Right lobe of liver (tissue), 6 donors: ENCODE data around the gene TC2N. TPM values are rescaled to one million over a fixed set of nuclear protein-coding genes. Genes with fewer than 3 reads are reported as not detected.

ENCODE experiments used
- ATAC-seq, 4 donors: fragments of 200-7000 bp; cut with Tn5 transposase; one replicate each; pipeline ENCODE4 v1.9.1; 2020; ENCODE audit warnings: mild to moderate bottlenecking in 4 of 4, moderate library complexity in 4 of 4
- DNase-seq, 3 donors: peaks; one replicate each; pipeline ENCODE4 v3.0.0-alpha.2; 2020
- H3K27ac ChIP-seq, 3 donors: fragments of 200-600 bp; one replicate each; pipeline ENCODE4 v1.8.0; 2022
- H3K27me3 ChIP-seq, 2 donors: fragments of 200-600 bp; one replicate each; pipeline ENCODE4 v1.8.0; 2022
- H3K36me3 ChIP-seq, 4 donors: fragments of 200-600 bp; sonication (generic) in 1 of 4; one replicate each; pipeline versions ENCODE4 v1.5.1 to v1.8.0; 2017 to 2022; ENCODE audit warnings: control low read depth in 1 of 4
- H3K4me1 ChIP-seq, 4 donors: fragments of 200-600 bp; sonication (generic) in 1 of 4; one replicate each; pipeline versions ENCODE4 v1.5.1 to v1.8.0; 2017 to 2022; ENCODE audit warnings: control low read depth in 1 of 4
- H3K4me3 ChIP-seq, 3 donors: fragments of 200-600 bp; one replicate each; pipeline ENCODE4 v1.8.0; 2022
- H3K9me3 ChIP-seq, 4 donors: fragments of 200-600 bp; sonication (generic) in 1 of 4; one replicate each; pipeline versions ENCODE4 v1.5.1 to v1.8.0; 2017 to 2022; ENCODE audit warnings: control low read depth in 1 of 4
- CTCF ChIP-seq, 4 donors: fragments of 200-600 bp in 3 of 4; fragments of 450-650 bp in 1 of 4; IDR thresholded peaks; one replicate each; pipeline versions ENCODE4 v1.5.1 to v1.8.0; 2016 to 2022; ENCODE audit warnings: antibody characterized with exemption in 4 of 4, mild to moderate bottlenecking in 2 of 4
- POLR2A ChIP-seq: fragments of 450-650 bp; IDR thresholded peaks from one replicate; pipeline ENCODE4 v1.6.1; 2017; ENCODE audit warnings: antibody characterized with exemption, mild to moderate bottlenecking
- WGBS: methylation state at CpG from one replicate; pipeline ENCODE4 v1.1.6; 2018; ENCODE audit warnings: low coverage, low lambda C conversion rate; ENCODE audit not compliant: insufficient coverage; ENCODE audit errors: missing lambda C conversion rate; 5-methylcytosine and 5-hydroxymethylcytosine counted together
- intact Hi-C, 2 donors: fragments of 100-400 bp; cut with DNase I; formaldehyde crosslinking; loops; one replicate each; pipeline versions ENCODE4 v1.11.2 to v1.14.1; 2022
- total RNA-seq, 6 experiments: library from RNA; depleted of rRNA in 2 of 6; stranded (reverse); fragments of >200 nt in 2 of 6; fragmentation: NEBNext Ultra II Directional in 3 of 6; extraction: Animal tissue kit (Norgen Biotek cat#: 25700) in 3 of 6; gene quantifications; one replicate each; pipeline versions ENCODE4 v1.1.0 to v1.2.4, GENCODE V29; 2016 to 2023
- donor health status: DM: no; HTN: yes; CAD: no.
- donor health status: DM: no; HTN: no; CAD: no.
- donor health status: DM: no; HTN: no; CAD: no.
- donor health status: DM: no; HTN: yes; CAD: no.
- donor health status: DM: no; HTN: yes; CAD: no.

Gene TC2N
- total RNA-seq, 6 experiments from 2014 or later = 1.0 to 6.5 (median 4.3) TPM

GRCh38 chr14:91732859-91733477 is 134.4 kb downstream of the TC2N start:
- ATAC-seq (no peak), DNase-seq (no peak)
- Histone ChIP-seq H3K27ac (no peak overlapping the region), H3K27me3 (no peaks in the 10 kb centered on the region), H3K9me3 (no peaks in the 10 kb centered on the region), H3K4me3 (no peak overlapping the region), H3K4me1 (no peaks in the 10 kb centered on the region), H3K36me3 (no peaks in the 10 kb centered on the region)
- intact Hi-C loops = no loop called here
- WGBS = 20% methylated on average over 2 of the region's 2 CpGs
- TF ChIP-seq POLR2A (no peak), CTCF (IDR thresholded peaks at IDR 0.05) (no peak)

- no peaks in the 10 kb centered on the region for H3K36me3 ChIP-seq
- DNase-seq (no peak), ATAC-seq (no peak)
- no peaks in the 10 kb centered on the region for H3K4me1 ChIP-seq
- no peaks in the 10 kb centered on the region for H3K9me3 ChIP-seq
- no peaks in the 10 kb centered on the region for H3K27me3 ChIP-seq
- no peak for TF ChIP-seq CTCF (IDR thresholded peaks at IDR 0.05)
- TF ChIP-seq POLR2A = no peak
- 57% methylated on average over 5 of the region's 5 CpGs for WGBS
- no peak overlapping the region for H3K4me3 ChIP-seq
- H3K27ac ChIP-seq = no peak overlapping the region
- intact Hi-C loops = no loop called here
Measured at GRCh38 chr14:91732439-91732838, 134.9 kb downstream of the TC2N start.

- H3K36me3 ChIP-seq = no peaks in the 10 kb centered on the region
- H3K4me3 ChIP-seq = no peak within 1 kb of the TSS
- no peaks in the 10 kb centered on the region for H3K4me1 ChIP-seq
- intact Hi-C loops = no loop called here
- WGBS = 82% methylated on average over 2 of the region's 2 CpGs
- ATAC-seq (no peak), DNase-seq (no peak)
- no peak for TF ChIP-seq CTCF (IDR thresholded peaks at IDR 0.05)
- TF ChIP-seq POLR2A = no peak
- H3K27ac ChIP-seq = no peak within 1 kb of the TSS
- no peaks in the 10 kb centered on the region for H3K9me3 ChIP-seq
- no peaks in the 10 kb centered on the region for H3K27me3 ChIP-seq
Measured at GRCh38 chr14:91731986-91732385, 135.3 kb downstream of the TC2N start, which contains the start of gene CATSPERB. Gene CATSPERB (minus strand): TSS chr14:91732086. CDS start chr14:91729479, 2,607 bp downstream.

GRCh38 chr14:91731018-91731417 is 136.3 kb downstream of the TC2N start:
- Histone ChIP-seq H3K36me3 (no peaks in the 10 kb centered on the region), H3K4me3 (no peak overlapping the region), H3K27ac (no peak overlapping the region), H3K27me3 (no peaks in the 10 kb centered on the region), H3K9me3 (no peaks in the 10 kb centered on the region), H3K4me1 (no peaks in the 10 kb centered on the region)
- intact Hi-C loops = no loop called here
- WGBS = 65% methylated on average over 2 of the region's 2 CpGs
- ATAC-seq = no peak
- DNase-seq = no peak
- TF ChIP-seq CTCF (IDR thresholded peaks at IDR 0.05) (no peak), POLR2A (no peak)

GRCh38 chr14:91729756-91730155 is 137.6 kb downstream of the TC2N start:
- H3K4me1 ChIP-seq = no peaks in the 10 kb centered on the region
- no peak for ATAC-seq
- no peaks in the 10 kb centered on the region for H3K27me3 ChIP-seq
- 44% methylated on average over 3 of the region's 3 CpGs for WGBS
- no peak overlapping the region for H3K4me3 ChIP-seq
- no peaks in the 10 kb centered on the region for H3K9me3 ChIP-seq
- H3K27ac ChIP-seq = no peak overlapping the region
- no peaks in the 10 kb centered on the region for H3K36me3 ChIP-seq
- no peak for TF ChIP-seq POLR2A
- TF ChIP-seq CTCF (IDR thresholded peaks at IDR 0.05) = no peak
- no peak for DNase-seq
- intact Hi-C loops = no loop called here
